HEK293 (cell line): ENCODE data around the gene DPP6.

Experiments used
- CTCF ChIA-PET: fragments of 350-600 bp; formaldehyde crosslinking; extraction: SDS; loops from one replicate; lab custom pipeline; 2021; ENCODE audit warnings: antibody characterized with exemption; lab: Yijun Ruan, JAX
- POLR2A ChIA-PET: fragments of 300-600 bp; formaldehyde crosslinking; extraction: SDS; loops from one replicate; lab custom pipeline; 2020; ENCODE audit warnings: antibody characterized with exemption, inconsistent platforms; lab: Yijun Ruan, JAX
- H3K27ac ChIP-seq: fragments of 200-500 bp; sonication (Bioruptor generic); 2 replicates; pipeline ENCODE4 v1.5.1; 2014; ENCODE audit warnings: low read depth, low read length, control low read depth, inconsistent platforms; ENCODE audit errors: extremely low read depth
- H3K36me3 ChIP-seq, 2 experiments: fragments of 200-500 bp in 1 of 2; sonication (Bioruptor generic) in 1 of 2; 1 replicate in 1 of 2; 2 replicates in 1 of 2; pipeline ENCODE4 v1.5.1; 2014 to 2017; ENCODE audit warnings: inconsistent platforms in 2 of 2, low read length in 2 of 2; ENCODE audit not compliant: control insufficient read depth in 2 of 2, insufficient read depth in 1 of 2
- H3K4me1 ChIP-seq: fragments of 200-500 bp; sonication (Bioruptor generic); 2 replicates; pipeline ENCODE4 v1.5.1; 2014; ENCODE audit warnings: mild to moderate bottlenecking, low read length, inconsistent platforms; ENCODE audit not compliant: control insufficient read depth, insufficient read depth
- H3K4me3 ChIP-seq: 2 replicates; pipeline ENCODE4 v1.5.1; 2011; ENCODE audit warnings: low read depth, mild to moderate bottlenecking, control low read depth, low read length, moderate library complexity
- H3K9me3 ChIP-seq: fragments of 200-500 bp; sonication (Bioruptor generic); 2 replicates; pipeline ENCODE4 v1.5.1; 2014; ENCODE audit warnings: low read depth, low read length, inconsistent platforms; ENCODE audit not compliant: control insufficient read depth, insufficient read depth
- ATF2 ChIP-seq: fragments of 450-650 bp; formaldehyde crosslinking; IDR thresholded peaks from 2 replicates; pipeline ENCODE4 v1.5.1; 2016; ENCODE audit warnings: missing biosample characterization, missing genetic modification characterization, low read depth
- HIC1 ChIP-seq: fragments of 450-650 bp; formaldehyde crosslinking; IDR thresholded peaks from 2 replicates; pipeline ENCODE4 v1.5.1; 2016; ENCODE audit warnings: missing biosample characterization, missing genetic modification characterization
- OVOL3 ChIP-seq: fragments of 450-650 bp; formaldehyde crosslinking; IDR thresholded peaks from 2 replicates; pipeline ENCODE4 v1.5.1; 2016; ENCODE audit warnings: missing biosample characterization, missing genetic modification characterization
- PRDM2 ChIP-seq: fragments of 450-650 bp; formaldehyde crosslinking; IDR thresholded peaks from 2 replicates; pipeline ENCODE4 v1.5.1; 2016; ENCODE audit warnings: missing biosample characterization, missing genetic modification characterization, borderline replicate concordance
- PRDM4 ChIP-seq: fragments of 450-650 bp; formaldehyde crosslinking; IDR thresholded peaks from 2 replicates; pipeline ENCODE4 v1.5.1; 2017; ENCODE audit warnings: missing biosample characterization, missing genetic modification characterization
- ZBTB49 ChIP-seq: fragments of 450-650 bp; formaldehyde crosslinking; IDR thresholded peaks from 2 replicates; pipeline ENCODE4 v1.5.1; 2016; ENCODE audit warnings: missing biosample characterization, missing genetic modification characterization, low read depth
- ZEB2 ChIP-seq: fragments of 450-650 bp; formaldehyde crosslinking; IDR thresholded peaks from 2 replicates; pipeline ENCODE4 v1.5.1; 2016; ENCODE audit warnings: missing biosample characterization, missing genetic modification characterization
- ZNF146 ChIP-seq: fragments of 450-650 bp; formaldehyde crosslinking; IDR thresholded peaks from 2 replicates; pipeline ENCODE4 v1.5.1; 2016; ENCODE audit warnings: missing biosample characterization, missing genetic modification characterization
- ZNF148 ChIP-seq: fragments of 450-650 bp; formaldehyde crosslinking; IDR thresholded peaks from 2 replicates; pipeline ENCODE4 v1.5.0; 2017; ENCODE audit warnings: missing biosample characterization, missing genetic modification characterization, borderline replicate concordance
- ZNF248 ChIP-seq: fragments of 450-650 bp; formaldehyde crosslinking; IDR thresholded peaks from 2 replicates; pipeline ENCODE4 v1.5.1; 2017; ENCODE audit warnings: missing biosample characterization, missing genetic modification characterization
- ZNF292 ChIP-seq: fragments of 450-650 bp; formaldehyde crosslinking; IDR thresholded peaks from 2 replicates; pipeline ENCODE4 v1.5.1; 2016; ENCODE audit warnings: low read depth, missing biosample characterization, missing genetic modification characterization, borderline replicate concordance
- ZNF350 ChIP-seq: fragments of 450-650 bp; formaldehyde crosslinking; IDR thresholded peaks from 2 replicates; pipeline ENCODE4 v1.5.0; 2017; ENCODE audit warnings: missing biosample characterization, mild to moderate bottlenecking, missing genetic modification characterization
- ZNF416 ChIP-seq: fragments of 450-650 bp; formaldehyde crosslinking; IDR thresholded peaks from 2 replicates; pipeline ENCODE4 v1.5.1; 2016; ENCODE audit warnings: missing biosample characterization, missing genetic modification characterization
- ZNF621 ChIP-seq: fragments of 450-650 bp; formaldehyde crosslinking; IDR thresholded peaks from 2 replicates; pipeline ENCODE4 v1.5.1; 2017; ENCODE audit warnings: missing biosample characterization, missing genetic modification characterization
- ZNF654 ChIP-seq: fragments of 450-650 bp; formaldehyde crosslinking; IDR thresholded peaks from 2 replicates; pipeline ENCODE4 v1.5.1; 2016; ENCODE audit warnings: low read depth, missing biosample characterization, missing genetic modification characterization

DPP6 gene

GRCh38 chr7:154540596-154540995 lies 488.4 kb downstream of the DPP6 start:
- CTCF ChIA-PET = no interaction called here
- POLR2A ChIA-PET = no interaction called here

More at GRCh38 chr7:154540596-154540995, 488.4 kb downstream of the DPP6 start:
- TF ChIP-seq HIC1 (tag by site-specific recombination) = no peak
- no peak for TF ChIP-seq ZNF248 (tag by site-specific recombination)
- no peak for TF ChIP-seq PRDM4
- no peak for TF ChIP-seq ZNF148 (tag by site-specific recombination)
- TF ChIP-seq ZNF146 (tag by site-specific recombination) = no peak
- no peak for TF ChIP-seq ZNF654
- no peak for TF ChIP-seq ZNF292 (tag by site-specific recombination)
- TF ChIP-seq ATF2 (tag by site-specific recombination) = no peak
- TF ChIP-seq ZBTB49 (tag by site-specific recombination) = no peak
- no peak for TF ChIP-seq ZEB2 (tag by site-specific recombination)
- TF ChIP-seq ZNF621 (tag by site-specific recombination) = no peak
- no peak for TF ChIP-seq ZNF416 (tag by site-specific recombination)
- no peak for TF ChIP-seq ZNF350 (tag by site-specific recombination)
- no peak for TF ChIP-seq PRDM2 (tag by site-specific recombination)
- no peak for TF ChIP-seq OVOL3
- Histone ChIP-seq H3K27ac (no peak overlapping the region), H3K4me3 (no peak overlapping the region), H3K9me3 (no peaks in the 10 kb centered on the region), H3K36me3 (no peaks in the 10 kb centered on the region), H3K4me1 (no peaks in the 10 kb centered on the region)
